SK-N-SH (cell line): ENCODE measurements around the gene LSM3. TPM values are rescaled to one million over a fixed set of nuclear protein-coding genes. Genes with fewer than 3 reads are reported as not detected.

ENCODE experiments used
- CTCF ChIA-PET: fragments of 300-600, 350-600 bp; formaldehyde crosslinking; extraction: SDS; loops from one replicate; lab custom pipeline; 2021; lab: Yijun Ruan, JAX
- POLR2A ChIA-PET: fragments of 350-600 bp; sonication (Branson Sonifier 250); formaldehyde crosslinking; extraction: SDS; loops from one replicate; lab custom pipeline; 2020; ENCODE audit warnings: antibody characterized with exemption, inconsistent platforms; lab: Yijun Ruan, JAX
- DNase-seq: peaks from one replicate; pipeline ENCODE4 v3.0.0; 2012
- H2AFZ ChIP-seq: fragments of 200-600 bp; sonication (generic); 2 replicates; pipeline ENCODE4 v1.8.1; 2016; ENCODE audit warnings: antibody characterized with exemption, mild to moderate bottlenecking, low read depth
- H3F3A ChIP-seq: fragments of 200-600 bp; sonication (generic); replicated peaks from 2 replicates; pipeline ENCODE3; 2016; ENCODE audit warnings: antibody characterized with exemption, mild to moderate bottlenecking; ENCODE audit not compliant: insufficient read depth
- H3K27ac ChIP-seq, 2 experiments: fragments of 200-500 bp in 1 of 2; fragments of 200-600 bp in 1 of 2; sonication (Bioruptor generic) in 1 of 2; sonication (generic), shearing (Covaris generic) in 1 of 2; 2 replicates each; pipeline versions ENCODE4 v1.5.1 to v1.6.1; 2014 to 2016; ENCODE audit warnings: low read depth in 2 of 2, inconsistent platforms in 1 of 2, low read length in 1 of 2, mild to moderate bottlenecking in 1 of 2, mixed read lengths in 1 of 2
- H3K27me3 ChIP-seq: fragments of 200-600 bp; sonication (generic), shearing (Covaris generic); 2 replicates; pipeline ENCODE4 v1.6.1; 2016; ENCODE audit warnings: mixed run types; ENCODE audit not compliant: insufficient read depth
- H3K36me3 ChIP-seq, 2 experiments: fragments of 200-500 bp in 1 of 2; fragments of 200-600 bp in 1 of 2; sonication (Bioruptor generic) in 1 of 2; sonication (generic) in 1 of 2; replicated peaks in 1 of 2; 2 replicates each; pipeline versions ENCODE3 to v1.5.1; 2014 to 2016; ENCODE audit warnings: low read length in 1 of 2, mild to moderate bottlenecking in 1 of 2; ENCODE audit not compliant: insufficient read depth in 2 of 2, control insufficient read depth in 1 of 2
- H3K4me1 ChIP-seq, 2 experiments: fragments of 200-500 bp in 1 of 2; fragments of 200-600 bp in 1 of 2; sonication (Bioruptor generic) in 1 of 2; sonication (generic), shearing (Covaris generic) in 1 of 2; 2 replicates each; pipeline versions ENCODE4 v1.5.1 to v1.6.1; 2014 to 2016; ENCODE audit warnings: low read depth in 1 of 2, low read length in 1 of 2, mixed run types in 1 of 2; ENCODE audit not compliant: insufficient read depth in 2 of 2, control insufficient read depth in 1 of 2
- H3K4me2 ChIP-seq: fragments of 200-600 bp; sonication (generic), shearing (Covaris generic); 2 replicates; pipeline ENCODE4 v1.6.1; 2017; ENCODE audit warnings: mixed run types
- H3K4me3 ChIP-seq, 2 experiments: fragments of 200-500 bp in 1 of 2; fragments of 200-600 bp in 1 of 2; sonication (Bioruptor generic) in 1 of 2; sonication (generic), shearing (Covaris generic) in 1 of 2; 2 replicates each; pipeline versions ENCODE4 v1.5.1 to v1.8.1; 2014 to 2016; ENCODE audit warnings: low read depth in 2 of 2, inconsistent platforms in 1 of 2, low read length in 1 of 2, mild to moderate bottlenecking in 1 of 2, mixed read lengths in 1 of 2, moderate library complexity in 1 of 2
- H3K79me2 ChIP-seq: fragments of 200-600 bp; sonication (generic); 2 replicates; pipeline ENCODE4 v1.8.1; 2017; ENCODE audit warnings: mild to moderate bottlenecking; ENCODE audit not compliant: insufficient read depth
- H3K9ac ChIP-seq: fragments of 200-600 bp; sonication (generic); 2 replicates; pipeline ENCODE4 v1.6.1; 2017; ENCODE audit warnings: mixed run types
- H3K9me2 ChIP-seq: fragments of 200-600 bp; sonication (generic); 2 replicates; pipeline ENCODE4 v1.6.1; 2017; ENCODE audit warnings: mixed run types
- H3K9me3 ChIP-seq: fragments of 200-600 bp; sonication (generic); 2 replicates; pipeline ENCODE4 v1.6.1; 2017; ENCODE audit warnings: mixed run types, mild to moderate bottlenecking, moderate library complexity
- H4K20me1 ChIP-seq: fragments of 200-600 bp; sonication (generic); 2 replicates; pipeline ENCODE4 v1.6.1; 2017; ENCODE audit warnings: mild to moderate bottlenecking, mixed run types; ENCODE audit not compliant: insufficient read depth
- EP300 ChIP-seq, 2 experiments: IDR thresholded peaks; 2 replicates each; pipeline versions ENCODE4 v1.4.0 to v1.6.1; 2012; ENCODE audit warnings: borderline replicate concordance in 1 of 2, low read depth in 1 of 2, low read length in 1 of 2
- FOSL2 ChIP-seq: IDR thresholded peaks from 2 replicates; pipeline ENCODE4 v1.4.0; 2012; ENCODE audit warnings: low read depth, mild to moderate bottlenecking, moderate library complexity, borderline replicate concordance
- GABPA ChIP-seq: IDR thresholded peaks from 2 replicates; pipeline ENCODE4 v1.4.0; 2012; ENCODE audit warnings: low read depth, mild to moderate bottlenecking
- GATA2 ChIP-seq: sonication (generic); formaldehyde crosslinking; IDR thresholded peaks from 2 replicates; pipeline ENCODE4 v1.5.0; 2020; ENCODE audit warnings: mild to moderate bottlenecking, missing genetic modification reagents
- IRF3 ChIP-seq: fragments of 150-350 bp; IDR thresholded peaks from 2 replicates; pipeline ENCODE4 v1.6.1; 2016; ENCODE audit warnings: mild to moderate bottlenecking, low read depth, low read length
- JUND ChIP-seq: IDR thresholded peaks from 2 replicates; pipeline ENCODE4 v1.4.0; 2012
- MAX ChIP-seq: IDR thresholded peaks from 2 replicates; pipeline ENCODE4 v1.4.0; 2012; ENCODE audit warnings: low read depth
- MEF2A ChIP-seq: IDR thresholded peaks from 2 replicates; pipeline ENCODE4 v1.4.0; 2012; ENCODE audit warnings: low read depth, borderline replicate concordance
- MXI1 ChIP-seq: IDR thresholded peaks from 2 replicates; pipeline ENCODE4 v1.6.1; 2012; ENCODE audit warnings: mild to moderate bottlenecking, low read depth, low read length, improper control_type of control experiment
- NFIC ChIP-seq: IDR thresholded peaks from 2 replicates; pipeline ENCODE4 v1.4.0; 2012; ENCODE audit warnings: borderline replicate concordance
- NRF1 ChIP-seq: IDR thresholded peaks from 2 replicates; pipeline ENCODE4 v1.6.1; 2012; ENCODE audit warnings: low read depth, mild to moderate bottlenecking, low read length
- POLR2AphosphoS5 ChIP-seq: IDR thresholded peaks from 2 replicates; pipeline ENCODE4 v1.6.1; 2012; ENCODE audit warnings: low read depth, low read length
- RCOR1 ChIP-seq: fragments of 150-350 bp; IDR thresholded peaks from 2 replicates; pipeline ENCODE4 v1.6.1; 2017; ENCODE audit warnings: antibody characterized with exemption, low read length
- REST ChIP-seq: IDR thresholded peaks from 2 replicates; pipeline ENCODE4 v1.6.1; 2012; ENCODE audit warnings: mild to moderate bottlenecking, low read depth, low read length, moderate library complexity
- RFX5 ChIP-seq: IDR thresholded peaks from 2 replicates; pipeline ENCODE4 v1.6.1; 2012; ENCODE audit warnings: mild to moderate bottlenecking, improper control_type of control experiment, low read length
- RXRA ChIP-seq: IDR thresholded peaks from 2 replicates; pipeline ENCODE4 v1.4.0; 2012; ENCODE audit warnings: low read depth, mild to moderate bottlenecking, borderline replicate concordance
- SMC3 ChIP-seq: IDR thresholded peaks from 2 replicates; pipeline ENCODE4 v1.6.1; 2012; ENCODE audit warnings: low read depth, low read length, improper control_type of control experiment
- TAF1 ChIP-seq: IDR thresholded peaks from 2 replicates; pipeline ENCODE4 v1.6.1; 2012; ENCODE audit warnings: low read depth, mild to moderate bottlenecking, low read length, moderate library complexity, borderline replicate concordance
- TCF12 ChIP-seq: IDR thresholded peaks from 2 replicates; pipeline ENCODE4 v1.4.0; 2012
- TEAD4 ChIP-seq: IDR thresholded peaks from 2 replicates; pipeline ENCODE4 v1.4.0; 2012; ENCODE audit warnings: mild to moderate bottlenecking, borderline replicate concordance; ENCODE audit not compliant: insufficient read depth
- USF1 ChIP-seq: IDR thresholded peaks from 2 replicates; pipeline ENCODE4 v1.4.0; 2012; ENCODE audit warnings: low read depth, borderline replicate concordance
- USF2 ChIP-seq: fragments of 150-350 bp; IDR thresholded peaks from 2 replicates; pipeline ENCODE4 v1.6.1; 2017; ENCODE audit warnings: antibody characterized with exemption, low read length, low read depth, borderline replicate concordance
- YY1 ChIP-seq: IDR thresholded peaks from 2 replicates; pipeline ENCODE4 v1.4.0; 2012; ENCODE audit warnings: low read depth, mild to moderate bottlenecking
- WGBS: methylation state at CpG from one replicate; pipeline ENCODE4 v1.1.6; 2017; ENCODE audit warnings: low lambda C conversion rate; 5-methylcytosine and 5-hydroxymethylcytosine counted together
- polyA plus RNA-seq, 3 experiments: library from polyadenylated mRNA; depleted of rRNA; stranded (reverse); fragments of >200 nt; gene quantifications; 2 replicates each; pipeline ENCODE4 v1.2.3, GENCODE V29; 2012

The LSM3 gene
- polyA plus RNA-seq, 1 of the 3 experiments (the other 2 are of a cell fraction) = 5.1 TPM

GRCh38 chr3:14143271-14144225, 35.1 kb upstream of the LSM3 start (continued):
- TF ChIP-seq GABPA = no peak
- no peak for TF ChIP-seq SMC3
- TF ChIP-seq MEF2A = peak; percentile 54; the same call in 1 of the 2 replicates
- peak; percentile 69; the same call in 1 of the 2 replicates for TF ChIP-seq NFIC
- no peak for TF ChIP-seq RCOR1
- peak; percentile 79 for TF ChIP-seq FOSL2
- no peak for TF ChIP-seq YY1
- TF ChIP-seq IRF3 = no peak
- TF ChIP-seq MAX = peak; percentile 81
- TF ChIP-seq RFX5 = no peak
- no peak; the same call in 1 of the 2 replicates for TF ChIP-seq TAF1
- no peak for TF ChIP-seq GATA2 (CRISPR knock-in tag)
- TF ChIP-seq NRF1 = no peak
- TF ChIP-seq, all 33 proteins: peak for 9

- no peaks in the 10 kb centered on the region for H3K27me3 ChIP-seq
- H4K20me1 ChIP-seq = no peaks in the 10 kb centered on the region
- H3K4me3 ChIP-seq = peak overlapping the region; percentile 13 to 19; a peak in 2 of 4 replicates
- WGBS = 10% methylated on average over 7 of the region's 7 CpGs
- H2AFZ ChIP-seq = no peak overlapping the region
- peak overlapping the region; percentile 78 to 100 for H3K27ac ChIP-seq
- peaks cover 21 to 63% of the 10 kb centered on the region in 2 experiments for H3K36me3 ChIP-seq
- ChIA-PET CTCF (interaction anchor here (2.0 to 2.8 kb wide), 2 partner anchors 21 to 59 kb away, joined by 6 to 8 read pairs; partner anchors contain the start of gene CHCHD4), POLR2A (interaction anchor here (0.9 kb wide), 1 partner anchor 34 kb away, joined by 3 read pairs; the partner anchor contains the start of genes LSM3 and XPC)
- H3K4me2 ChIP-seq = peak overlapping the region; percentile 75
- H3K9me2 ChIP-seq = no peaks in the 10 kb centered on the region
- peaks cover 16 to 27% of the 10 kb centered on the region in 2 experiments for H3K4me1 ChIP-seq
- H3K79me2 ChIP-seq = no peaks in the 10 kb centered on the region
- H3K9me3 ChIP-seq = no peaks in the 10 kb centered on the region
- peak; percentile 78 for DNase-seq
- peak overlapping the region; percentile 85 for H3K9ac ChIP-seq
- H3F3A ChIP-seq = peaks cover 38% of the 10 kb centered on the region
- TF ChIP-seq MEF2A = no peak
- TF ChIP-seq YY1 = peak; percentile 80; the same call in 1 of the 2 replicates
- TF ChIP-seq JUND = peak; percentile 83
- TF ChIP-seq GABPA = no peak
- peak; percentile 51; the same call in 1 of the 2 replicates for TF ChIP-seq TEAD4
- TF ChIP-seq TCF12 = peak; percentile 75
- no peak for TF ChIP-seq MXI1
- no peak for TF ChIP-seq RFX5
- TF ChIP-seq REST = no peak
- peak; percentile 58 for TF ChIP-seq NFIC
- TF ChIP-seq RXRA = no peak
- TF ChIP-seq USF2 = no peak
- TF ChIP-seq EP300 (IDR thresholded peaks at IDR 0.05; ENCODE audit: borderline replicate concordance in 1 of 2, low read depth in 1 of 2, low read length in 1 of 2) = peak in 1 of 2 experiments; percentile 66; a peak in 1 of 4 replicates
- TF ChIP-seq USF1 = no peak
- TF ChIP-seq POLR2AphosphoS5 = 0 out of 2 replicates have a peak, but pooled peaks have one; percentile 68
Observed at GRCh38 chr3:14144423-14145075, 34.1 kb upstream of the LSM3 start.
